Endothelial cell of umbilical vein (primary cell): ENCODE data around the gene FAM229A. TPM values are rescaled to one million over a fixed set of nuclear protein-coding genes. Genes with fewer than 3 reads are reported as not detected.
"Not testable (repeated sequence)": the region's sequence is repeated elsewhere in the genome, so short reads cannot be mapped to it uniquely, and the experiment has no call there.

Experiments
- BruUV-seq: library from RNA; stranded (reverse); fragments of 400-500 nt; replicated peaks from 2 replicates; lab custom pipeline; 2021; lab: Mats Ljungman, UMichigan
- CTCF ChIA-PET: fragments of 300-600, 350-600 bp; sonication (Branson Sonifier 250); formaldehyde crosslinking; loops from one replicate; lab custom pipeline; 2021; ENCODE audit warnings: antibody characterized with exemption, inconsistent platforms; lab: Charles Lee
- POLR2A ChIA-PET: fragments of 300-600, 350-600 bp; sonication (Branson Sonifier 250); formaldehyde crosslinking; loops from one replicate; lab custom pipeline; 2021; ENCODE audit warnings: antibody characterized with exemption, inconsistent platforms; lab: Charles Lee
- DNase-seq: peaks from one replicate; pipeline ENCODE4 v3.0.0-alpha.2; 2011; ENCODE audit warnings: low read depth, low spot score
- FAIRE-seq: peaks from 2 replicates; lab custom pipeline; 2011; peaks lifted over from hg19 to GRCh38; lab: Jason Lieb, UNC
- H2AFZ ChIP-seq: 2 replicates; pipeline ENCODE4 v1.6.0; 2012; ENCODE audit warnings: low read depth, low read length, control low read depth, inconsistent platforms
- H3K27ac ChIP-seq: 2 replicates; pipeline ENCODE4 v1.5.1; 2011; ENCODE audit warnings: low read depth, mild to moderate bottlenecking, control low read depth, low read length, moderate library complexity; ENCODE audit not compliant: insufficient read depth
- H3K27me3 ChIP-seq, 2 experiments: 2 replicates each; pipeline versions ENCODE4 v1.6.0 to v1.6.1; 2011; ENCODE audit warnings: low read length in 2 of 2, mixed read lengths in 1 of 2; ENCODE audit not compliant: control insufficient read depth in 2 of 2, insufficient read depth in 2 of 2
- H3K36me3 ChIP-seq, 2 experiments: 2 replicates in 1 of 2; 3 replicates in 1 of 2; pipeline ENCODE4 v1.5.1; 2011; ENCODE audit warnings: low read length in 2 of 2, mild to moderate bottlenecking in 1 of 2, moderate library complexity in 1 of 2; ENCODE audit not compliant: control insufficient read depth in 2 of 2, insufficient read depth in 2 of 2; ENCODE audit errors: extremely low read depth in 1 of 2
- H3K4me1 ChIP-seq: 3 replicates; pipeline ENCODE4 v1.5.1; 2011; ENCODE audit warnings: mild to moderate bottlenecking, low read length; ENCODE audit not compliant: control insufficient read depth, insufficient read depth; ENCODE audit errors: extremely low read depth
- H3K4me2 ChIP-seq: 2 replicates; pipeline ENCODE4 v1.6.1; 2011; ENCODE audit warnings: low read length, control low read depth, mixed read lengths; ENCODE audit not compliant: insufficient read depth
- H3K4me3 ChIP-seq, 3 experiments: fragments of 200-600 bp in 1 of 3; sonication (generic), shearing (Covaris generic) in 1 of 3; replicated peaks in 1 of 3; 2 replicates each; pipeline ENCODE4 v1.5.1; 2011 to 2016; ENCODE audit warnings: control low read depth in 3 of 3, low read length in 3 of 3, mild to moderate bottlenecking in 2 of 3, inconsistent platforms in 1 of 3, low read depth in 1 of 3, moderate library complexity in 1 of 3; ENCODE audit not compliant: insufficient read depth in 1 of 3
- H3K79me2 ChIP-seq: 2 replicates; pipeline ENCODE4 v1.6.0; 2012; ENCODE audit warnings: low read length, inconsistent platforms; ENCODE audit not compliant: control insufficient read depth, insufficient read depth
- H3K9ac ChIP-seq: replicated peaks from 2 replicates; pipeline ENCODE3; 2011; ENCODE audit warnings: low read length, control low read depth; ENCODE audit not compliant: insufficient read depth; ENCODE audit errors: extremely low read depth
- H3K9me1 ChIP-seq: replicated peaks from 3 replicates; pipeline ENCODE4 v1.6.0; 2011; ENCODE audit warnings: mild to moderate bottlenecking, low read length; ENCODE audit not compliant: control insufficient read depth, insufficient read depth; ENCODE audit errors: extremely low read depth
- H3K9me3 ChIP-seq: replicated peaks from 2 replicates; pipeline ENCODE4 v1.5.1; 2012; ENCODE audit warnings: low read length, inconsistent platforms; ENCODE audit not compliant: control insufficient read depth, insufficient read depth
- H4K20me1 ChIP-seq: replicated peaks from 2 replicates; pipeline ENCODE3; 2011; ENCODE audit warnings: mild to moderate bottlenecking, low read length; ENCODE audit not compliant: control insufficient read depth, insufficient read depth; ENCODE audit errors: extremely low read depth
- EZH2 ChIP-seq: IDR thresholded peaks from 2 replicates; pipeline ENCODE4 v1.6.1; 2012; ENCODE audit warnings: borderline replicate concordance, low read depth, mild to moderate bottlenecking, moderate library complexity, low read length, inconsistent platforms; ENCODE audit not compliant: severe bottlenecking
- POLR2AphosphoS5 ChIP-seq: IDR thresholded peaks from 2 replicates; pipeline ENCODE4 v1.6.1; 2012; ENCODE audit warnings: low read depth, mild to moderate bottlenecking, control low read depth, low read length, moderate library complexity; ENCODE audit not compliant: insufficient read depth
- dilution Hi-C: fragments of 300-500 bp; cut with MboI; formaldehyde crosslinking; loops from one replicate; pipeline ENCODE4 v1.15.0; 2019; ENCODE audit warnings: low sequenced_read_pairs; ENCODE audit not compliant: extremely low pct_ligation_motif_present
- intact Hi-C: fragments of 100-400 bp; cut with micrococcal nuclease; formaldehyde crosslinking; loops from one replicate; pipeline ENCODE4 v1.10.0; 2022
- polyA plus RNA-seq, 4 experiments: library from polyadenylated mRNA; depleted of rRNA in 3 of 4; stranded (reverse) in 3 of 4; unstranded in 1 of 4; fragments of >200 nt; gene quantifications; 2 replicates each; pipeline versions ENCODE4 v1.2.1 to v1.2.3, GENCODE V29; 2011 to 2012; ENCODE audit warnings: missing spikeins in 1 of 4
- total RNA-seq: library from RNA; stranded (reverse); gene quantifications from 2 replicates; pipeline ENCODE4 v1.2.3, GENCODE V29; 2021
- TF ChIP-seq, protein P1 (sequence below), 2 donors: IDR thresholded peaks; 1 replicate in 1 of 2; 2 replicates in 1 of 2; pipeline ENCODE4 v1.5.1; 2011; ENCODE audit warnings: low read length in 2 of 2, mild to moderate bottlenecking in 2 of 2, moderate library complexity in 2 of 2, control low read depth in 1 of 2, inconsistent platforms in 1 of 2, low read depth in 1 of 2; ENCODE audit not compliant: insufficient read depth in 1 of 2; ENCODE audit errors: extremely low read depth in 1 of 2

Gene FAM229A
- total and polyA plus RNA-seq, 2 donors (not counting 3 experiments of a cell fraction or from before 2014, with no cell fraction given): 8.9 to 11.6 TPM

DNA sequence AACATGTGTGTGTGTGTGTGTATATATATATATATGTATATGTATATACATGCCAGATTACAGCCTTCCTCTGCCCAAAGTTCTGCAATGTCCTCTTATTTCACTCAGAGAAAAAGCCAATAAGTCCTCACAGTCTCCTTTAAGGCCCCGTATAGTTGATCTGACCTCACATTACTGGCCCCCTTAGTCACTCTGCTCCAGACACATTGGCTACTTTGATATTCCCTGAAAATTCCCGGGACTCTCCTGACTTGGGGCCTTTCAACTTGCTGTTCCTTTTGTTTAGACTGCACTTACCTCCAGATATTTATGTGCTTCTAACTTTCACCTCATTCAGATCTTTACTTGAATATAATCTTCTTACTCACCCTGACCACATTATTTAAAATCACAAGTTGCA, 36.1 kb upstream of the FAM229A start:
- Histone ChIP-seq H3K4me1 (peaks cover 3% of the 10 kb centered on the region), H3K9me3 (no peaks in the 10 kb centered on the region), H3K9ac (no peak overlapping the region), H3K36me3 (no peaks in the 10 kb centered on the region), H3K27me3 (no peaks in the 10 kb centered on the region), H3K4me3 (no peak overlapping the region), H3K79me2 (peaks cover 3% of the 10 kb centered on the region), H3K27ac (no peak overlapping the region), H4K20me1 (no peaks in the 10 kb centered on the region), H2AFZ (no peak overlapping the region), H3K4me2 (no peak overlapping the region), H3K9me1 (no peaks in the 10 kb centered on the region)
- FAIRE-seq (no peak), DNase-seq (no peak)
- intact Hi-C loops (no loop called here), dilution Hi-C loops (no loop called here)
- POLR2A ChIA-PET: no interaction called here
- CTCF ChIA-PET: interaction anchor here (1.0 kb wide), 1 partner anchor 15 kb away, joined by 3 read pairs; no protein-coding TSS in a partner anchor
- no TSS peak for BruUV-seq
- TF ChIP-seq EZH2: no peak
- TF ChIP-seq, protein P1, sequence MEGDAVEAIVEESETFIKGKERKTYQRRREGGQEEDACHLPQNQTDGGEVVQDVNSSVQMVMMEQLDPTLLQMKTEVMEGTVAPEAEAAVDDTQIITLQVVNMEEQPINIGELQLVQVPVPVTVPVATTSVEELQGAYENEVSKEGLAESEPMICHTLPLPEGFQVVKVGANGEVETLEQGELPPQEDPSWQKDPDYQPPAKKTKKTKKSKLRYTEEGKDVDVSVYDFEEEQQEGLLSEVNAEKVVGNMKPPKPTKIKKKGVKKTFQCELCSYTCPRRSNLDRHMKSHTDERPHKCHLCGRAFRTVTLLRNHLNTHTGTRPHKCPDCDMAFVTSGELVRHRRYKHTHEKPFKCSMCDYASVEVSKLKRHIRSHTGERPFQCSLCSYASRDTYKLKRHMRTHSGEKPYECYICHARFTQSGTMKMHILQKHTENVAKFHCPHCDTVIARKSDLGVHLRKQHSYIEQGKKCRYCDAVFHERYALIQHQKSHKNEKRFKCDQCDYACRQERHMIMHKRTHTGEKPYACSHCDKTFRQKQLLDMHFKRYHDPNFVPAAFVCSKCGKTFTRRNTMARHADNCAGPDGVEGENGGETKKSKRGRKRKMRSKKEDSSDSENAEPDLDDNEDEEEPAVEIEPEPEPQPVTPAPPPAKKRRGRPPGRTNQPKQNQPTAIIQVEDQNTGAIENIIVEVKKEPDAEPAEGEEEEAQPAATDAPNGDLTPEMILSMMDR (IDR thresholded peaks at IDR 0.05; ENCODE audit: extremely low read depth in 1 of 2, insufficient read depth in 1 of 2, low read depth in 1 of 2, low read length in 2 of 2): no peak
- no peak for TF ChIP-seq POLR2AphosphoS5

DNA sequence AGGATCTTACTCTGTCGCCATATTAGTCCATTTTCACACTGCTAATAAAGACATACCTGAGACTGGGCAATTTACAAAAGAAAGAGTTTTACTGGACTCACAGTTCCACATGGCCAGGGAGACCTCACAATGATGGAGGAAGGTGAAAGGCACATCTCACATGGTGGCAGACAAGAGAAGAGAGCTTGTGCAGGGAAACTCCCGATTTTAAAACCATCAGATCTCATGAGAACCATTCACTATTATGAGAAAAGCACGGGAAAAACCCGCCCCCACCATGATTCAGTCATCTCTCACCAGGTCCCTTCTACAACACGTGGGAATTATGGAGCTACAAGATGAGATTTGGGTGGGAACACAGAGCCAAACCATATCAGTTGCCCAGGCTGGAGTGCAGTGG, 34.2 kb upstream of the FAM229A start:
- BruUV-seq, H3K36me3 ChIP-seq, H3K4me2 ChIP-seq, intact Hi-C loops, H3K9ac ChIP-seq, H3K9me1 ChIP-seq, H3K27ac ChIP-seq, FAIRE-seq, H2AFZ ChIP-seq, H4K20me1 ChIP-seq, H3K4me3 ChIP-seq, dilution Hi-C loops, CTCF ChIA-PET, H3K27me3 ChIP-seq, H3K9me3 ChIP-seq, POLR2A ChIA-PET, DNase-seq: not testable (repeated sequence)
- H3K79me2 ChIP-seq: peaks cover 10% of the 10 kb centered on the region
- peaks cover 15% of the 10 kb centered on the region for H3K4me1 ChIP-seq
